IMR-90 (cell line): ENCODE measurements around the gene CENPH. TPM values are rescaled to one million over a fixed set of nuclear protein-coding genes. Genes with fewer than 3 reads are reported as not detected.

ENCODE experiments used
- ATAC-seq: fragments of 200-7000 bp; cut with Tn5 transposase; 2 replicates; pipeline ENCODE4 v1.9.1; 2020; ENCODE audit warnings: low read depth, mild to moderate bottlenecking, moderate library complexity
- BruUV-seq: library from RNA; stranded (reverse); fragments of 400-500 nt; replicated peaks from 2 replicates; lab custom pipeline; 2021; lab: Mats Ljungman, UMichigan
- CTCF ChIA-PET: fragments of 300-600 bp; formaldehyde crosslinking; extraction: SDS; loops from one replicate; lab custom pipeline; 2021; ENCODE audit warnings: antibody characterized with exemption; lab: Yijun Ruan, JAX
- POLR2A ChIA-PET: fragments of 300-600 bp; sonication (Branson Sonifier 250); formaldehyde crosslinking; loops from one replicate; lab custom pipeline; 2022; ENCODE audit warnings: antibody characterized with exemption; ENCODE audit not compliant: unreplicated experiment; lab: Charles Lee
- DNase-seq: peaks from one replicate; pipeline ENCODE4 v3.0.0; 2013
- H2AFZ ChIP-seq: replicated peaks from 2 replicates; pipeline ENCODE3; 2013; ENCODE audit warnings: low read length, mild to moderate bottlenecking; ENCODE audit not compliant: poor library complexity
- H2AK5ac ChIP-seq: 2 replicates; pipeline ENCODE4 v1.6.1; 2013; ENCODE audit warnings: low read depth, low read length, inconsistent platforms
- H2AK9ac ChIP-seq: replicated peaks from 2 replicates; pipeline ENCODE3; 2013; ENCODE audit warnings: mild to moderate bottlenecking, low read depth, low read length, moderate library complexity; ENCODE audit not compliant: poor library complexity
- H2BK120ac ChIP-seq: 2 replicates; pipeline ENCODE4 v1.6.1; 2013; ENCODE audit warnings: low read depth, low read length, inconsistent platforms
- H2BK15ac ChIP-seq: 3 replicates; pipeline ENCODE4 v1.6.1; 2013; ENCODE audit warnings: low read depth, low read length, inconsistent platforms
- H2BK20ac ChIP-seq: 2 replicates; pipeline ENCODE4 v1.6.1; 2013; ENCODE audit warnings: low read depth, mild to moderate bottlenecking, inconsistent platforms, low read length, moderate library complexity
- H2BK5ac ChIP-seq: 2 replicates; pipeline ENCODE4 v1.6.1; 2013; ENCODE audit warnings: mild to moderate bottlenecking, low read depth, low read length, inconsistent platforms; ENCODE audit not compliant: poor library complexity, severe bottlenecking
- H3K14ac ChIP-seq: replicated peaks from 2 replicates; pipeline ENCODE4 v1.6.1; 2013; ENCODE audit warnings: low read depth, low read length, inconsistent platforms
- H3K18ac ChIP-seq: 2 replicates; pipeline ENCODE4 v1.6.1; 2013; ENCODE audit warnings: low read depth, low read length, control low read depth
- H3K23ac ChIP-seq: 2 replicates; pipeline ENCODE4 v1.6.1; 2013; ENCODE audit warnings: low read depth, low read length, inconsistent platforms
- H3K27ac ChIP-seq: 2 replicates; pipeline ENCODE4 v1.5.1; 2013; ENCODE audit warnings: mild to moderate bottlenecking, control low read depth, low read length; ENCODE audit not compliant: insufficient read depth
- H3K27me3 ChIP-seq: 2 replicates; pipeline ENCODE4 v1.6.1; 2013; ENCODE audit warnings: low read length; ENCODE audit not compliant: control insufficient read depth, insufficient read depth
- H3K36me3 ChIP-seq: 2 replicates; pipeline ENCODE4 v1.6.1; 2013; ENCODE audit warnings: low read length, mixed read lengths; ENCODE audit not compliant: control insufficient read depth, insufficient read depth
- H3K4ac ChIP-seq: 2 replicates; pipeline ENCODE4 v1.6.1; 2013; ENCODE audit warnings: low read depth, low read length, inconsistent platforms
- H3K4me1 ChIP-seq: 2 replicates; pipeline ENCODE4 v1.6.1; 2013; ENCODE audit warnings: low read length, mixed read lengths; ENCODE audit not compliant: control insufficient read depth, insufficient read depth
- H3K4me2 ChIP-seq: 2 replicates; pipeline ENCODE4 v1.6.1; 2013; ENCODE audit warnings: low read depth, mild to moderate bottlenecking, control low read depth, low read length, moderate library complexity
- H3K4me3 ChIP-seq: 2 replicates; pipeline ENCODE4 v1.5.1; 2013; ENCODE audit warnings: low read depth, mild to moderate bottlenecking, control low read depth, low read length, moderate library complexity; ENCODE audit not compliant: insufficient read depth
- H3K56ac ChIP-seq: 2 replicates; pipeline ENCODE4 v1.6.1; 2013; ENCODE audit warnings: low read length, inconsistent platforms; ENCODE audit not compliant: insufficient read depth; ENCODE audit errors: extremely low read depth
- H3K79me1 ChIP-seq, 2 experiments: 2 replicates each; pipeline ENCODE4 v1.6.1; 2013; ENCODE audit warnings: low read length in 2 of 2, inconsistent platforms in 1 of 2, low read depth in 1 of 2
- H3K9ac ChIP-seq: 2 replicates; pipeline ENCODE4 v1.6.1; 2013; ENCODE audit warnings: low read depth, low read length, control low read depth
- H3K9me1 ChIP-seq: 2 replicates; pipeline ENCODE4 v1.6.1; 2013; ENCODE audit warnings: low read length, inconsistent platforms; ENCODE audit not compliant: insufficient read depth
- H3K9me3 ChIP-seq: 2 replicates; pipeline ENCODE4 v1.6.1; 2013; ENCODE audit warnings: low read length; ENCODE audit not compliant: control insufficient read depth, insufficient read depth
- H4K20me1 ChIP-seq: 2 replicates; pipeline ENCODE4 v1.6.1; 2013; ENCODE audit warnings: low read length, inconsistent platforms; ENCODE audit not compliant: insufficient read depth
- H4K5ac ChIP-seq: 2 replicates; pipeline ENCODE4 v1.6.1; 2013; ENCODE audit warnings: mild to moderate bottlenecking, low read depth, low read length, control low read depth
- H4K8ac ChIP-seq, 2 experiments: 2 replicates each; pipeline ENCODE4 v1.6.1; 2013; ENCODE audit warnings: low read depth in 2 of 2, low read length in 2 of 2, control low read depth in 1 of 2, inconsistent platforms in 1 of 2
- H4K91ac ChIP-seq: 2 replicates; pipeline ENCODE4 v1.6.1; 2013; ENCODE audit warnings: low read depth, low read length, inconsistent platforms; ENCODE audit not compliant: insufficient read depth
- BHLHE40 ChIP-seq: fragments of 150-350 bp; IDR thresholded peaks from 2 replicates; pipeline ENCODE4 v1.6.1; 2016; ENCODE audit warnings: mild to moderate bottlenecking, low read depth, low read length
- ELK1 ChIP-seq: fragments of 150-350 bp; IDR thresholded peaks from 2 replicates; pipeline ENCODE4 v1.6.1; 2016; ENCODE audit warnings: low read depth, mild to moderate bottlenecking, low read length, moderate library complexity, borderline replicate concordance
- FOS ChIP-seq: fragments of 150-350 bp; IDR thresholded peaks from 2 replicates; pipeline ENCODE4 v1.6.1; 2016; ENCODE audit warnings: low read depth, low read length
- MXI1 ChIP-seq: IDR thresholded peaks from 2 replicates; pipeline ENCODE4 v1.6.1; 2012; ENCODE audit warnings: low read depth, mild to moderate bottlenecking, low read length, moderate library complexity, borderline replicate concordance
- POLR2A ChIP-seq: IDR thresholded peaks from 2 replicates; pipeline ENCODE4 v1.6.1; 2012; ENCODE audit warnings: mild to moderate bottlenecking, low read depth, low read length
- SMC3 ChIP-seq: fragments of 150-350 bp; IDR thresholded peaks from 2 replicates; pipeline ENCODE4 v1.6.1; 2016; ENCODE audit warnings: low read depth, mild to moderate bottlenecking, antibody characterized with exemption, low read length, moderate library complexity
- USF2 ChIP-seq: fragments of 150-350 bp; IDR thresholded peaks from 2 replicates; pipeline ENCODE4 v1.6.1; 2017; ENCODE audit warnings: mild to moderate bottlenecking, antibody characterized with exemption, low read length, low read depth
- WGBS, 2 experiments: methylation state at CpG; one replicate each; pipeline versions ENCODE4 v1.1.5 to v1.1.7; 2013; ENCODE audit warnings: missing lambda C conversion rate in 2 of 2; ENCODE audit not compliant: insufficient read length in 1 of 2; ENCODE audit errors: extremely low coverage in 2 of 2; 5-methylcytosine and 5-hydroxymethylcytosine counted together
- dilution Hi-C: fragments of 300-500 bp; cut with HindIII; formaldehyde crosslinking; loops from one replicate; pipeline ENCODE4 v1.14.3; 2018; ENCODE audit warnings: low sequenced_read_pairs; ENCODE audit not compliant: unreplicated experiment
- in situ Hi-C: fragments of 300-500 bp; cut with MboI; formaldehyde crosslinking; loops from 3 replicates; pipeline ENCODE4 v1.14.3; 2019; ENCODE audit warnings: low sequenced_read_pairs, inconsistent platforms, mixed read lengths
- intact Hi-C: fragments of 100-400 bp; cut with micrococcal nuclease; formaldehyde crosslinking; loops from 2 replicates; pipeline ENCODE4 v1.10.0; 2022
- polyA plus RNA-seq, 3 experiments: library from polyadenylated mRNA; depleted of rRNA; stranded (reverse); fragments of >200 nt; gene quantifications; 2 replicates each; pipeline ENCODE4 v1.2.3, GENCODE V29; 2012; ENCODE audit warnings: low replicate concordance in 1 of 3
- total RNA-seq: library from RNA; depleted of rRNA; stranded (reverse); fragments of >200 nt; gene quantifications from 2 replicates; pipeline ENCODE4 v1.2.3, GENCODE V29; 2012
- TF ChIP-seq, protein P1 (sequence below): conservative IDR thresholded peaks from 2 replicates; pipeline ENCODE4 v1.5.1; 2012; ENCODE audit warnings: mild to moderate bottlenecking, low read depth, low read length, improper control_type of control experiment

CENPH gene
- total and polyA plus RNA-seq, 2 of the 4 experiments (the other 2 are of a cell fraction): 3.8 to 7.8 TPM

DNA sequence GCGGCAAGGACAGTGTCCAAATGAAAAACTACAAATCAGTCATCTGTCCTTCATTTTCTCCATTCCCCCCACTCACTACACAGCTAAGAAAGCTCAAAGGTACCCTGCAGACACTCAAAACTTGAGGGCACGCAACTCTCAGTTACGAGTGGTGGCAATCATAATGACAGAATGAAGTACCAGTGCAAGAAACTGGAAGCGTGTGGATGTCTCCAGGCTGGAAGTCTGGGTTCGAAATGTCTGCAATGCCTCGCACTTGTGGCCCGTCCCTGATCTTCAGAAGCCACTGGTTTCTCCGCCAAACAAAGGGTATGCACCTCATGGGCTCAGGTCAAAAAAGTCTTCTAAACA is 597 bp upstream of the CENPH start:
- H2BK5ac ChIP-seq: peak overlapping the region; percentile 74
- H3K4ac ChIP-seq: peak overlapping the region; percentile 74
- peak overlapping the region; percentile 83 for H3K56ac ChIP-seq
- CTCF ChIA-PET: no interaction called here
- peak overlapping the region; percentile 77 for H4K91ac ChIP-seq
- dilution Hi-C loops (no loop called here), in situ Hi-C loops (no loop called here), intact Hi-C loops (loop anchor here (5.0 kb wide), 1 partner anchor 144 kb away; the partner anchor contains the start of gene CCDC125)
- peak overlapping the region; percentile 32 for H4K5ac ChIP-seq
- H3K27me3 ChIP-seq: no peaks in the 10 kb centered on the region
- peak overlapping the region; percentile 52 to 78 for H4K8ac ChIP-seq
- H2AK9ac ChIP-seq: peak overlapping the region; percentile 87
- peak overlapping the region; percentile 91 for H3K23ac ChIP-seq
- H2BK15ac ChIP-seq: peak overlapping the region; percentile 23; the same call in 1 of the 3 replicates
- ATAC-seq (peak; percentile 38), DNase-seq (no peak)
- H3K79me1 ChIP-seq: peaks cover 8 to 21% of the 10 kb centered on the region in 2 experiments; a peak in 2 of 4 replicates
- H3K36me3 ChIP-seq: no peaks in the 10 kb centered on the region
- no peaks in the 10 kb centered on the region for H3K4me1 ChIP-seq
- H2BK120ac ChIP-seq: peak overlapping the region; percentile 62
- H2BK20ac ChIP-seq: no peak overlapping the region
- H3K27ac ChIP-seq: peak overlapping the region; percentile 79
- WGBS, 2 experiments: 0% methylated on average over 1 of the region's 8 CpGs; no CpG with 5 or more reads in 1 of the 2 experiments
- BruUV-seq: TSS peak; percentile 74
- peak overlapping the region; percentile 85 for H3K14ac ChIP-seq
- peak overlapping the region; percentile 85 for H3K9ac ChIP-seq
- H3K4me2 ChIP-seq: peak overlapping the region; percentile 92
- H3K4me3 ChIP-seq: peak overlapping the region; percentile 59
- H3K9me1 ChIP-seq: peaks cover 6% of the 10 kb centered on the region; the same call in 1 of the 2 replicates
- TF ChIP-seq SMC3 (no peak), ELK1 (no peak), POLR2A (no peak), USF2 (no peak), BHLHE40 (no peak), MXI1 (no peak), FOS (no peak)
- TF ChIP-seq, protein P1, sequence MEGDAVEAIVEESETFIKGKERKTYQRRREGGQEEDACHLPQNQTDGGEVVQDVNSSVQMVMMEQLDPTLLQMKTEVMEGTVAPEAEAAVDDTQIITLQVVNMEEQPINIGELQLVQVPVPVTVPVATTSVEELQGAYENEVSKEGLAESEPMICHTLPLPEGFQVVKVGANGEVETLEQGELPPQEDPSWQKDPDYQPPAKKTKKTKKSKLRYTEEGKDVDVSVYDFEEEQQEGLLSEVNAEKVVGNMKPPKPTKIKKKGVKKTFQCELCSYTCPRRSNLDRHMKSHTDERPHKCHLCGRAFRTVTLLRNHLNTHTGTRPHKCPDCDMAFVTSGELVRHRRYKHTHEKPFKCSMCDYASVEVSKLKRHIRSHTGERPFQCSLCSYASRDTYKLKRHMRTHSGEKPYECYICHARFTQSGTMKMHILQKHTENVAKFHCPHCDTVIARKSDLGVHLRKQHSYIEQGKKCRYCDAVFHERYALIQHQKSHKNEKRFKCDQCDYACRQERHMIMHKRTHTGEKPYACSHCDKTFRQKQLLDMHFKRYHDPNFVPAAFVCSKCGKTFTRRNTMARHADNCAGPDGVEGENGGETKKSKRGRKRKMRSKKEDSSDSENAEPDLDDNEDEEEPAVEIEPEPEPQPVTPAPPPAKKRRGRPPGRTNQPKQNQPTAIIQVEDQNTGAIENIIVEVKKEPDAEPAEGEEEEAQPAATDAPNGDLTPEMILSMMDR: no peak
- peak overlapping the region; percentile 25 for H3K18ac ChIP-seq
- H3K9me3 ChIP-seq: no peaks in the 10 kb centered on the region
- POLR2A ChIA-PET: no interaction called here
- peak overlapping the region; percentile 98 for H2AFZ ChIP-seq
- H4K20me1 ChIP-seq: no peaks in the 10 kb centered on the region
- peak overlapping the region; percentile 32 for H2AK5ac ChIP-seq
